Left hindlimb (tissue), 1 donor: ENCODE measurements around the gene CTNND2.
"Not testable (repeated sequence)": the region's sequence is repeated elsewhere in the genome, so short reads cannot be mapped to it uniquely, and the experiment has no call there.

Experiments used
- DNase-seq: peaks from one replicate; pipeline ENCODE4 v3.0.0-alpha.2; 2018

Gene CTNND2

DNA sequence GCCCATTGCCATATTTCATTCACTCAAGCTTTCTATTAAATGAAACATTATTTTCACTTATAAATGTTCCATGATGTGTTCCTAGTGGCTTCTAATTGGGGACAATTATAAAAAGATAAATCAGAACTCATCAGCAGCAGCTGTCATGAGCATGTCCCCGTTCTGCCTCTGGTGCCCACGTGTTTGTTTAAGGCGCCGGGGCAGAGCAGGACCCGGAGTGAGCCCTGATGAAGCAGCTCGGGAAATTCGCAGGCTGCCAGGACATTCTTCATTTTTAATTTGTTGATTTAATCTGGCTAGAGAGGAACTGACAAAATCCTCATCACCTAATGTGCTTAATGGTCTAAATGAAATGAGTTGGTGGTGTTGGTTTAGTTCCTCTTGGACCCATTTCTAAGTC is 475.0 kb downstream of the CTNND2 start:
- DNase-seq = no peak

DNA sequence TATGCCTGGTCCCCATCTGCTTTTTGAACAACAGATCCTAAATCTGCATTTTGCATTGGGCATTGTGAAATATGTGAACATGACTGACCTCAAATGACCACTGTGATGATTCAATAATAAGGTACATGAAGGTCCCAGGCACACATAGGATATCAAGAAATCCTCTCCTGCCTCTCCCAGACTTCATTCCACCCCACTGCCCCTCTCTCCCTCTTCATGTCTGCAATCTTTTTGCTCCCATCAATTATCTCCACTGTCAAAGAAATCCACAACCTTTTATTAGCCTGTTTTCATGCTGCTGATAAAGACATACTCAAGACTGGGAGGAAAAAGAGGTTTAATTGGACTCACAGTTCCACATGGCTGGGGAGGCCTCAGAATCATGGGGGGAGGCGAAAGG is 476.7 kb downstream of the CTNND2 start:
- no peak for DNase-seq

DNA sequence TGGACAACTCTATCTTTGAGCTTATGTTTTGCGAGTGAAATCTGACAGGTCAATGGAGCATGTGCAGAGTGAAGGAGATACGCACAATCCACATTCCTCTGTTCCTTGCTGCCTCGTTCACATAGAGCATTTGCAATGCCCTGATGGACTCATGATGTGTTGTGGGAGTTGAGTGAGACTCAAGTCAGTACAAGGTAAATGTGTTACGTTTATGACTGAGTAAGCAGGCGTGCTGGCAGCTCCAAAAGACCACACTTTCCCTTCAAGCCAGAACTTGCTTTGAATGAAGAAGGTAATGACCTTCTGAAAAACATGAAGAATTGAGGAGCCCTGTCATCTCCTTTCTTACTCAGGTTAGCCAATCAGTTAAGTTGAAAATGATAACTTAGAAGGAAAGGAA is 477.8 kb downstream of the CTNND2 start:
- no peak for DNase-seq

DNA sequence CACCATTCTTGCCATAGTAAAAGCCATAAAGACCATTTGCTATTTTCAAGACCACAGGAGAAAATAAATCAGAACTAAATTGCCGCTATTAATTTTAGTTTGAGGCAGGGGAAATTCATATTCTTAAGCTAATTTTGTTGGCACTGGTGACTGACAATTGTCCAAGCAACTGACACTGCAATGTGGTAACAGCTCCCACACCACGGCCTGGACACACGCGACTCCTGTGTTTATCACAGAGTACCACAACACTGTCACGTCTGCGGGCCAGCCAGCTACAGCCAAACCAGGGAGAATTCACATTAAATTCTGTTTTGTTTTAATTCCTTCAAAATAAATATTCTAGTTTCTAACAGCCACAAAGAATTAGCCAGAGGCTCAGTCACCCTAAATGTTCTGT is 481.9 kb downstream of the CTNND2 start:
- no peak for DNase-seq

DNA sequence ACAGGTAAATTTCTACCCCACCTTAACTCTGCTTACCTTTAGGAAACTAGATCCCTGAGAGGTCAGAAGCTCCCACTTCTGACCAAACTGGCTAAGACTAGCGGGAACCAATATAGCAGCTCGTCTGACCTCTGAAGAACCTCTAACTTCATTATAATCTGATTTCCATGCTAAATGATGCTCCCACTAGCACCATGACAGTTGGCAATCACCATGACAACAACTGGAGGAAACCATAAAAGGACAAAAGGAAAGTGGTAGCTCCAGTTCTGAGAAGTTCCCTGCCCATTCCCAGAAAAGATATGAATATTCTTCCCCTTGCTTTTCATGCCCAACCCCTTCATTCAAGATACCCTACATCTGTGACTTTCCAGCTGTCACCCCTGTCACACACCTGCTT is 483.3 kb downstream of the CTNND2 start:
- DNase-seq = no peak

DNA sequence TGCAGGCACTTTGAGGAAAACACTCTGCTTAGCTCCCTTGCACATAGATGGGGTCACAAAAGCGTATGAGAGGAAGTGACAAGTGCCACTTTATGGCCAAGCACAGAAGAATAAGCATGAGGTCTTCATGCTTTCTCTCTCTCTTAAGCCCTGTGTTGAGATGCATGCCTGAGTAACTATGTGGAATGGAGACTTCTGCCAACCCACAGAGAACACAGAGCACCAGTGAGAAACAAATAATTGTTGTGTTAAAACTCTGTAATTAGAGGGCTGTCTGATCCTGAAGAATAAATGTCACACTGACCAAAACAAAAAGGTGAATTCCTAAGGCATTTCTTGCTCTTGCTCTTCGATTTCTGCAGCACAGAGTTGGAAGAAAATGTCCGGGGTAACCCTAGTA is 488.5 kb downstream of the CTNND2 start:
- DNase-seq = no peak

DNA sequence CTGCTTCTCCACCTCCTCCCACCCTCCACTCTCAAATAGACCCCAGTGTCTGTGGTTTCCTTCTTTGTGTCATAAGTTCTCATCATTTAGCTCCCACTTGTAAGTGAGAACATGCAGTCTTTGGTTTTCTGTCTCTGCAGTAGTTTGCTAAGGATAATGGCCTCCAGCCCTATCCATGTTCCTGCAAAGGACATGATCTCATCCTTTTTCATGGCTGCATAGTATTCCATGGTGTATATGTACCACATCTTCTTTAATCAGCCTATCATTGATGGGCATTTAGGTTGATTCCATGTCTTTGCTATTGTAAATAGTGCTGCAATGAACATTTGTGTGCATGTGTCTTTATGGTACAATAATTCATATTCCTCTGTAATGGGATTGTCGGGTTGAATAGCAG is 489.5 kb downstream of the CTNND2 start:
- DNase-seq = not testable (repeated sequence)

DNA sequence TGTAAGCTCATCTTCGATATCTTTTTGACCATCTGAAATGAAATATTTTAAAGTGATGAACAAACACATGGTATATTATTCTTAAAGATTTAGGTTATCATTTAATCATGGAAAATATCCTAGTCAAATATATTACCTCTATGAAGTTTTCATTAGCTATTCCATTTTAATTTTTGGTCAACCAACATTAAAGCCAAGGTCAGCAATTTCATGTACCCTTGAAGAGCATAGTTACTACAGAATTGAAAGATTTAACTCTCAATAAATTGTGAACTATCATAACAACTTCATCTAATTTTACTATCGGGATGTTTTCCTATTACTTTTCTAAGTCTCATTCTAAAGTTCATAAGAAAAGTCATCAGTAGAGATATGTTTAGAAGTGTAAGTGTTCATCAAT is 492.6 kb downstream of the CTNND2 start:
- DNase-seq = no peak

DNA sequence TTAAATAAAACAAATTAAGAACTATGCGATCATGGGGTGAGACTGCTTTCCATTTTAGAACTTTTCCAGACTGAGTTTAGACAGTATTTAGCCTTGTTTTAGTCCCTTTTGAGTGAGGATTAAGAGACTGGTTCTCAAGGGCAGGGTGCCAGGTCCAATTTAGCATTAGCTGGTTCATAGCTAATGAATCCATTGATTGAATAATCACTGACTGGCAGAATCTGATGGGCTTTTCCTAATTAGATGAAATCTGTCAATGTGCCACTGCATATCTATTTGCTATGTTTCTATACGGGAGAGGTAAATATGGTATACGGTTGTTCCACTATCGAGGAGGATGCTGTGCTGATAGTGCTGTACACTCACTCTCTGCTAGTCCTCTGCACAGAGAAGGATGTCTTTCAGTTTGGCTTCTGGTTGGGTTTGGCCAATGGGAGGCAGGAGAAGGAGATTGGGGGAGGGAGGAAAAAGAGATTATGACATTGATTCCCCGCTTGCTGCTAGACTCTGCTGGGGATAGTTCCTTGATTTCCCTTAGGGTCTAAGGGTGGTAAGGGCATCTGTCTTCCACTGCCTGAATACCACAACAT is 496.6 kb downstream of the CTNND2 start:
- no peak for DNase-seq

DNA sequence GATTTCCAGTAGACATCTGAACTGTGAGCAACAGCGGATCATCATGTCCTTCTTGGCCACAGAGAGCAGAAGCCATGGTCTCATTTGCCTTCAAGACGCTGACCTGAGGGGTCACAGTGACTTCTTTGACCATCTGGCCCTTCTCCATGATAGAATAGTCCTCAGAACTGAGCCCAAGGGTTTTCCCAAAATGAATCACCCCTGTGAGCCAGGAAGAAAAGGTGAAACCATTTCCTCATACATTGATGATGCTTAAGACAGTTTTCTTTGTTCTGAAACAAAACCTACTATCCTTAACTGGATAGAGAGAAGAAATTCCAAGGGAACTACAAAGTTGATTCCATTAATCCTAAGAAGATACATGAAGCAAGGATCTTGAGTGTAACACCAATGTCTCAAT is 503.9 kb downstream of the CTNND2 start:
- DNase-seq = no peak

DNA sequence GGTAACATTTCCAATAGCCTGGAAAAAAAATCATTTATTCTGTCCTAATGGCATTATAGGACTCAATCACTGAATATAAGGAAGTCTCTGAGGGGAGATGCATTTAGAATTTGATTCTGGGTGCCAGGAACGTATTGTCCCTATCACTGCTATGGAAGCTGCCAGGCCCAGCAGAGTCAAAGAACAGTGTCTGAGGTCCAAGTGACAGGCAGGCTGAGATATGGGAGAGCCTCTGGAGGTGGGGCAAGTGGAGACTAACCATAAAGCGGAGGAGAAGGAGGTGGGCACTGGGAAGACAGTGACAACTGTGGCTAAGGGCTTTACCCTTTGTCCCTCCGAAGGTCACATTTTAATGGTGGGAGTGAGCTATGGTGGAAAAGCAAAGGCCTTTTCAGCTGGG is 505.5 kb downstream of the CTNND2 start:
- DNase-seq = no peak

DNA sequence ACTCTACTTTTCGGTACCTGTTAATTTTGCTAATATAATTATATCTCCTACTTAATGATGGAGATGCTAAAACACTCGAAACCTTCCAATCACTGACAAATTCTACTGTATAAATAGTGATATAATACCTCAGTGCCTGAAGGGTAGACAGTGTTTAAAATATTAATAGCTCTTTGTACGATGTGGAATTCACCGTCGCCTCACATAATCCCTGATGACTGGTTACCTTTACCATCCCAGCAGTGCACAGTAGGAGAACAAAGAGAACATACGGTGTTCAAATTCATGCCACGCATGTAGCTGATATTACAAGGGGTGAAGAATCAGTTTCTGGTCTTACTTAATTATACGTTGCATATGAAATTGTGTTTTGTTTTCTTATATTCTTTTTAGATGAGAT is 506.7 kb downstream of the CTNND2 start:
- no peak for DNase-seq

DNA sequence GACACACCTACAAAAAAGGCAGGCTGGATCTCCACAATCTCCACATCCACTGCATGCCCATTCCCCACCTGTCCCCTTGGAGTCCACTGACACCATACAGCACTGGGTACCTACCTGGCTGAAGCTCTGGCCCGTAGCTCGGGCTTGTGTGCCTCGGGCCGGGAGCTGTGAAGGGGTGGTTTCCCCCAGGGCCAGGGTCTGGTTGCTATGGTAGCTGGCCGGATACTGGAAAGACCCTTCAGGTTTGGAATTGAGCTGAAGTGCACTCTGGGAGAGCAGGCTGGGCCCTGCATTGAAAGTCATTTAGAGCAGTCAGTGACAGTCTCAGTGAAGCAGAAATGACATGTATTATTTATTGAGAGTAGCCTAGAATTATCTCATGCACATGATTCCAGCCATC is 507.3 kb downstream of the CTNND2 start:
- no peak for DNase-seq

DNA sequence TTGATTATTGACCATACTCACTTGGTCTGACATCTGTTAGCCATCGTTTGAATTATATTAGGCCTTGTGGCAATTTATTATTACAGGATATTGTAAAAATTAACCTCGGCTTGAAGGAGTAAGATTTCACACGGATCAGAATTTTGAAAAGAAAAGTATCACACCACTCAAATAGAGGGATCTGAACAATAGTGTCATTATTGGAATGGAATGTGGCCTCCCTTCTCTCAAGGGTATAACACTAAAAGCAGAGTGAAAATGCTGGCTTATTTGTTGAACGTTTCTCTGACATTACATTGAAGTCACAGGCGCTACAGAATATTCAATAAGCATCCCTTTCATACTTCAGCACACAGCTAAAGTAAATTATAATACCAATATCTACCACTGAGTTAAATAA is 509.3 kb downstream of the CTNND2 start:
- no peak for DNase-seq

DNA sequence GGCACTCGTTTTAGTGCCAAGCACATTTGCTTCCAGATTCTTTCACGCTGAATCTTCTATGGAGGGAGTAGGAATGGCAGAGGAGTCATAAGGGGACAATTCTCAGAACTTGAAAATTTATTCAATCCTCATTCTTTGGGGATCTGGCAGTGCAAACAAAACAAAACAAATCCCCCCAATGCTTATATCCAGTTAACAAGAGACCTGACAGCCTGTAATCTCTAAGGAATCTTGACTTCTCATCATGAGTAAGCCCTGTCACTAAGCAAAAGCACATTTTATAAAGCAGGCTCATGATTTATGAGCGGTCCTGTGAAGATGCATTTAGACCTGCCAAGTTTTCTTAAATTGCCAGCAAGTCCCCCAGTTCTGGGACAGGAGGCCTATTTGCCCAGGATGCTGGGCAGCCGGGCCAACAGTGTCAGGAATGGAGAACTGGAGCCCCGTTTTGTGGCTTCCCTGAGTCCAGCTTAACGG is 513.9 kb downstream of the CTNND2 start:
- DNase-seq = no peak

DNA sequence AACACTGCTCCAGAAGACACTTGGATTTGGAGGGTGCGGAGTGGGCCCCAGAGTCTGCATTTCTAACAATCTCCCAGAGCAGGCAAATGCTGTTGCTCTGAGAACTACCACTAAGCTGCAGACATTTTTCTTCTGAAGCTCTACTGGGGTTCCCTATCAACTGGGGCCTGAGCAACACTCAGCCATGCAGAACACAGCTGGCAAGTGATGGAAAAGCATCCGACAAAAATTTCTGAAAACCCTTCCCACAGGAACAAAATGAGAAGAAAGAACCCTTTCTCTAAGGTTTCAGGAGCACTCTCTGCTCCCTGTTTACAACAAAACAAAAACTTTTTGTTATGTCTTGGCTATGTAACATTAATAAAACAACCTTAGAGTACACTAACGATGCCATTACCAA is 516.9 kb downstream of the CTNND2 start:
- no peak for DNase-seq

DNA sequence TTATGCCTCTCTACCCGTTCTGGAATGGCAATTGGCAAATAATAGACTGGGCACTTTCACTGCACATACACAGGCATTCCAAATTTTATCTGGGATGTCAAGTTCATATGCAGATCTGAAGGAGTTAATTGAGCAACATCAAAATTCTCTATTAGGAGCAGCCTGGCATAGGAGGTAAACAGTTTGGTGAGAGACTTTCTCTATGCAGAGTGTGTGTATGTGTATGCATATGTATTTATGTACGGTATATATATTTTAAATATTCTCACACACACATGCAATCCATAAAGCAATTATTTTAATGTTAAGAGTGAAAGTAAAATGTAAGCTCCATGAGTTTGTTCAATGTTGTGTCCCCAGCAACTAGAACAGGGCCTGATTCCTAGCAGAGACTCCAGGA is 517.8 kb downstream of the CTNND2 start:
- DNase-seq = no peak

DNA sequence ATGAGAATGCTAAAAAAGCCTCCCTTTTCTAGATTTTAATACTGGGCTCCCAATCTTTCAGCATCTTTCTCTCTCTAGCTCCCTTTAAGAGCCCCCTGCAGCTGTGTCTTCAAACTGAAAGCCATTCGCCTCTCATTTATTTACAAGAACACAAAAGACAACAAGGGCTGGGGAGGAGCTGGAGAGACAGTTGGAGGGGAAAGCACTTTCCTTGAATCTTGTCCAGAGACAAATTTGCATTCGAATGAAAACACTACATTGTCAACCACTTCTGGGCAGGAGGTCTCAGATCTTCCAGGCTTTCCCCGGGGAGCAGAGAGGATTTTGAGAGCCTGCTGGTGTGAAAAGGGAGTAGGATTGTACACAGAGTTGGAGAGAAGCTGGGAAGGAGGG is 518.3 kb downstream of the CTNND2 start:
- no peak for DNase-seq

DNA sequence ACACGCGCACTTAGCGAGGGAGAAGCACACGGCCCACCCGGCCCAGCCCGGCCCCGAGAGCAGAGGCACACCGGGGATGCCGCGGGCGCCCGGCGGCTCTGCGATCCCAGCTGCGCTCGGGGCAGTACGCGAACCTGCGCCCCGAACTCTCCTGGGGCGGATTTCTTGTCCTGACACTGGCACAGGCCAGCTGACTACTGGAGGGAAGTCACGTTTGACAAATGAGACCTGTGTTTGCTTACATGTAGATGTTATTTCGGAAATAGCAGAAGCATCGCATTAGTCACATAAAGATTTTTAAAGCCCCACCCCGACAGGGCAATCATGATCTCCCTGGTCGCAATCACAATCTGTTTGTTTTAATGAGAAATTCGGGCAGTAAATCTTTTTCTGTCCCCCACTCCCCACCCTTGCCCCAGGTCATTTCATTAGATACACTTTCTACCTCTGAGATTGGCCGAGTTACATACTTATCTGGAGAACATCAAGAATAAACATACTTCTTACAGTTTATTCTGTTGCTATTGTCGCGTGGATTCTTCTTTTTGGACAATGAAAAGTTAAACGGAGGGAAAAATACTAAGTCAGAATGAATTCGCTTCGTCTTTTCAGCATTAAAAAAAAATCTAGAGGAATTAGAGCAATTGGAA is 518.9 kb downstream of the CTNND2 start:
- DNase-seq = no peak

DNA sequence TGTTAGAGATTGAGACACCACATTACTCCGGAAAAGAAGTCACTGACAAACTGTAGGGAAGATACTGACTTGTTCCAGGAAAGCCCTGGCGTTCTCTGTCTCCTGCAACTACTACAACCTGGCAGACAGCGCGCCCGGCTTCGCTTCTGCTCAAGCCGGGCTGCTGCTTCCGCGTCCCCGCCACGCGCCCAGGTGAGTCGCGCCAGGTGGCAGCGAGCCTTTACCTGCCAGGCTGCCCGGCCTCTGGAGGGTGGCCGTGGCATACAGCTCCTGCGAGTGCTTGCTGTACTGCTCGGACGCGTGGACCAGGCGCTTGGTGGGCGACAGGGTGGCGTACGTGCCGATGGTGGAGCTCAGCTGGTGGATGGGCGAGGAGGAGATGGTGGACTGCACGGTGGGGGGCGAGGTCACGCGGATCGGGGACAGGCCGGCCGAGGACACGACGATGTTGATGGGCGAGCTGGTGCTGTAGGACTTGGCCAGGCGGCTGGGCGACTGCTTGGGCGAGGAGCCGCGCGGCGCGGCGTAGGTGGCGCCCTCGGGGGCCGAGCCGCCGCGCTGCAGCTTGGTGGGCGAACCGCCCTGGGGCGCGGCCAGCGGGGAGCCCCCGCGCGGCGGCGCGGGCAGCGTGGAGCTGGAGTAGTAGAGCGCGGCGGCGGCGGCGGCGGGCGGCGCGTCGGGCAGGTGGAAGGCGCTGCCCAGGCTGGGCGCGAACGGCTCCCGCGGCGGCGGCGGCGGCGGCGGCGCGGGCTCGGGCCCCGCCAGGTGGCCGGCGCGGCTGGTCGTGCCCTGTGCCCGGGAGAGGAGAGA is 519.6 kb downstream of the CTNND2 start:
- DNase-seq = peak; percentile 32

DNA sequence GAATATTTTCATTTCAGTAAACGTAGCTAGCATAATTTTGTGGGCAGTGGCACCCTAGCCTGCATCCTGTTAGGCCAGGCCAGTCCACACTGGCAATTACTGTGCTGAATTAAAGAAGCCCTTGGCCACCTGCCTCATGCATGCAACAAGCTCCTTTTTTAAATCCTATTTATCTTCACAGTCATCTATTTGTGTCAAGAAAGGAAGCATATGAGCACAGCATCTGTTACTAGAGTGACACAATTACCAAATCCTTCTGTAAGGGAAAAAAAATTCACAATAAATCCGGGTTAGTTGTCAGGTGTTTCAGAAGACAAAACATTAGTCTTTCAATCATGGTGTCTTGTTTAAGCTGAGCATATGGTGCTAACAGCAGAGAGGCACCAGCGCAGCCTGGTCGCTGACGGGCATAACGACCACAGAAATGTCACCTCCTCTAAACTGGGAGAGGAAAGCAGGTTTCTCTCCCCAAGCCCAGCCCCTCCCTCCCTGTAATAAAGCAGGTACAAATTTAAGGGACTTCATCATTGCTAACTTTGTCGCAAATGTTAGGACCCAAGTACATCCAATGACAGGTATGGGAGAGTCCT is 520.6 kb downstream of the CTNND2 start:
- DNase-seq = no peak

DNA sequence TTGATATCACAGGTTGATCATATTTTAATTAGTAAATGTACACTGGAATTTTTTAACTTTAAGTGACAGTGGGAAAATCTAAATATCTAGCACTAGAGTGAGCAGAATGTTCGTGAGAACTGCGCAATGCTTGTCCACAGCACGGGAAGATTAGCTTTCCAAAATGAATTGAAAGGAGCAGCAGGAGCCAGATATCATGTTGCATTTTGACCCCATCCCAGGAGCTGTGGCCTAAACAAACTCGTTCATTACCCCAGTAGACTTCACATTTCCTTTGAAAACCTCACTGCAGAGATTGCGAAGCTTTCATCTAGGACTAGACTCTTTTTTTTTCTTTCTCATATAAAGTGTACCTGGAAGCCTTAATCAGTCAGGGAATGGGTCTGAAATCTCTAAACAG is 525.8 kb downstream of the CTNND2 start:
- DNase-seq = no peak

DNA sequence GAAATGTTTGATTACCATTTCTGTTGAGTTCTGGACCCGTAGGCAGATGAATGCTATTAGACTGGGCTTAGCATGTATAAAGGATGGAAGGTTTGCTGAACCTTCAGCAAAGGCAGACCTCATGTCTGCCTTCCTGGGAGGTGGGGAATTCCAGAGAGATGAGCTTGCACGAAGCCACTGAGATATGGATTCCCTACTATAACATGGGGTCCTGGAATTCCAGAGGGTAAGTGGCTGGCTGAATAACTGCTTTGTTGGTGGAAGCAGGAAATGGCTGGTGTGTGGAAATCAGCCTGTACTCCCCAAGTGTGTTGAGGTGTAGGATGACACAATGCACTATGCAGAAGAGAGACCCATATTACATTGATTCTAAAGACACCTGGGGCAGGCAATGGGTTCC is 526.4 kb downstream of the CTNND2 start:
- no peak for DNase-seq

DNA sequence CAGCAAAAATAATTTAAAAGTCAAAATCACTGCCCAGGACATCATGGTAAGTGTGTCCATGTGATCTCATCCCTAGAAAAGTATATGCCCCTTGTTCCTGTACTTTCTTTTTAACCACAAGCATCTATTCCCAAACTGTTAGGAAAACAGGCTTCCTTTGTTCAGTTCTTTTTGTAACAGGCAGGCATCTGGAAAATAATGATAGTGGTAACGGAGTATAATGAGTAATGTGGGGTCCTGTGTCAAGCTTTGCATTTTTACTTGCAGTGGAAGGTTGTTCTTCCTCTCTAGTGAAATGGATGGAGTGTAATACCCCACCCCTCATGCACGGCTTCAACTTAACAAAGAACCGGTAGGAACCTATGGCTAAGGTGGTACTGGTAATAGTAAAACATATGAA is 532.1 kb downstream of the CTNND2 start:
- DNase-seq = no peak
